Activated effector memory CD4-positive, alpha-beta T cell treated with anti-CD3 and anti-CD28 coated beads, Interleukin-2, amount 50 U/mL, for 16 hours (primary cell): ENCODE data around the gene GAGE12C.
"Not testable (repeated sequence)": the region's sequence is repeated elsewhere in the genome, so short reads cannot be mapped to it uniquely, and the experiment has no call there.

Source experiments
- DNase-seq: peaks from one replicate; pipeline ENCODE4 v3.0.0-alpha.2; 2020

GAGE12C gene

GRCh38 chrX:49531877-49532276, at the start of gene GAGE12C:
TSS of gene GAGE12C (plus strand) at chrX:49532177. CDS start at chrX:49533332, 1,155 bp downstream.
- DNase-seq: not testable (repeated sequence)

GRCh38 chrX:49541433-49541832, 9.5 kb downstream of the GAGE12C start, which contains the start of gene GAGE12D:
TSS of gene GAGE12D (plus strand) at chrX:49541733. CDS start at chrX:49542888, 1,155 bp downstream.
- not testable (repeated sequence) for DNase-seq

- not testable (repeated sequence) for DNase-seq
These were observed 19.0 kb downstream of the GAGE12C start, which contains the start of gene GAGE12E for GRCh38 chrX:49550989-49551388. TSS of gene GAGE12E (plus strand) at chrX:49551289. CDS start at chrX:49552444, 1,155 bp downstream.

- not testable (repeated sequence) for DNase-seq
These were observed 28.6 kb downstream of the GAGE12C start, which contains the start of gene GAGE12F for GRCh38 chrX:49560542-49560941. TSS of gene GAGE12F (plus strand) at chrX:49560842. CDS start at chrX:49561997, 1,155 bp downstream.

GRCh38 chrX:49568728-49569127, 36.8 kb downstream of the GAGE12C start:
- not testable (repeated sequence) for DNase-seq

- DNase-seq: not testable (repeated sequence)
These were observed 37.2 kb downstream of the GAGE12C start for GRCh38 chrX:49569152-49569551.

- DNase-seq: not testable (repeated sequence)
These were observed 38.1 kb downstream of the GAGE12C start, which contains the start of gene GAGE12G for GRCh38 chrX:49570100-49570499. TSS of gene GAGE12G (plus strand) at chrX:49570400. CDS start at chrX:49571555, 1,155 bp downstream.

- DNase-seq: not testable (repeated sequence)
These were observed 47.7 kb downstream of the GAGE12C start, which contains the start of gene GAGE12H for GRCh38 chrX:49579649-49580048. TSS of gene GAGE12H (plus strand) at chrX:49579949. CDS start at chrX:49581104, 1,155 bp downstream.
